HG02970 (cell line): Measurements from ENCODE around the gene TOP1.
A peak's percentile ranks its signal among the peaks of the same experiment; 100 is the strongest.

ENCODE experiments used
- ATAC-seq: cut with Tn5 transposase; IDR thresholded peaks from one replicate; pipeline ENCODE4 v1.9.1; 2021; ENCODE audit warnings: mild to moderate bottlenecking, moderate library complexity, moderate number of reproducible peaks; ENCODE audit not compliant: unreplicated experiment, low FRiP score

TOP1 gene

DNA sequence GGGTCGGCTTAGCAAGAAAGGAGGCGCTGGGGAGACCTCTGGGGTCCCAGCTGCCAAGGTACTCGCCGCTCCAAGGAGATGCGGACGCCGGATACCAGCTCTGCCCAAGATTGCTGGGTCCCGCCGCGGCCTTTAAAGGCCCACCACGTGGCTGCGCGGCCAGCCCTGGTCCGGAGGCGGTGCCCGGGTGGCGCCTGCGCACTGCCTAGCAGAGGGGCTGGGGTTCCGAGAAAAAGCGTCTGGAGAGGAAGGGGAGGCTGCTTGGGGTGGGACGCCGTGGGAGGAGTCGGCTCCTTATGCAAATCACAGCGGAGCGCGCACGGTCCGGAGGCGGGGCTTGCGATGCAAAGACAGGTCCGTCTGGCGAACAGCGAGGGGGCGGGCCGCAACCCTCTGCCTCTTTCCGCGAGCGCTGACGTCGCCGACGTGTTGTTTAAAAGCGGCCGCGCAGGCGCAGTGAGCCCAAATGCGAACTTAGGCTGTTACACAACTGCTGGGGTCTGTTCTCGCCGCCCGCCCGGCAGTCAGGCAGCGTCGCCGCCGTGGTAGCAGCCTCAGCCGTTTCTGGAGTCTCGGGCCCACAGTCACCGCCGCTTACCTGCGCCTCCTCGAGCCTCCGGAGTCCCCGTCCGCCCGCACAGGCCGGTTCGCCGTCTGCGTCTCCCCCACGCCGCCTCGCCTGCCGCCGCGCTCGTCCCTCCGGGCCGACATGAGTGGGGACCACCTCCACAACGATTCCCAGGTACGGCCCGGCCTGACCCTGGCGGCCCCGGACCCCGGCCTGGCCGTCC is at the start of gene TOP1:
Gene TOP1, plus strand, starts transcription at position 464 of the 791 bp plus-strand sequence. Its CDS starts 246 bp downstream, at position 710.
- peak; percentile 97 for ATAC-seq

DNA sequence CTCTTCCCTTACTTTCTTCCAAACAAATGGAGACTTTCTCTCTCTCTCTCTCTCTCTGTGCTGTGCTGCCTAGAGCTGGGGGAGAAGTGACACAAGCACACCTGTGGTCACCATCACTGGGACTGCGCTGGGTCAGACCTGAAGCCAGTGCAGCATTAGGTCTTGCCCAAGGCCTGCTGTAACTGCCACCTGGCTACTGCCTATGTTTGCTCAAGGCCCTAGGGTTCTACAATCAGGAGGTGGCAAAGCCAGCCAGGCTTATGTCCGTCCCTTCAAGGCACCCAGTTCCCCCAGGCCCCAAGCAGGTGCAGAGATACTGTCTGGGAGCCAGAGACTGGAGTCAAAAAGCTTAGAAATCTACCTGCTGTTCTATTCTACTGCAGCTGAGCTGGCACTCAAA is 49.4 kb upstream of the TOP1 start:
- no peak for ATAC-seq

DNA sequence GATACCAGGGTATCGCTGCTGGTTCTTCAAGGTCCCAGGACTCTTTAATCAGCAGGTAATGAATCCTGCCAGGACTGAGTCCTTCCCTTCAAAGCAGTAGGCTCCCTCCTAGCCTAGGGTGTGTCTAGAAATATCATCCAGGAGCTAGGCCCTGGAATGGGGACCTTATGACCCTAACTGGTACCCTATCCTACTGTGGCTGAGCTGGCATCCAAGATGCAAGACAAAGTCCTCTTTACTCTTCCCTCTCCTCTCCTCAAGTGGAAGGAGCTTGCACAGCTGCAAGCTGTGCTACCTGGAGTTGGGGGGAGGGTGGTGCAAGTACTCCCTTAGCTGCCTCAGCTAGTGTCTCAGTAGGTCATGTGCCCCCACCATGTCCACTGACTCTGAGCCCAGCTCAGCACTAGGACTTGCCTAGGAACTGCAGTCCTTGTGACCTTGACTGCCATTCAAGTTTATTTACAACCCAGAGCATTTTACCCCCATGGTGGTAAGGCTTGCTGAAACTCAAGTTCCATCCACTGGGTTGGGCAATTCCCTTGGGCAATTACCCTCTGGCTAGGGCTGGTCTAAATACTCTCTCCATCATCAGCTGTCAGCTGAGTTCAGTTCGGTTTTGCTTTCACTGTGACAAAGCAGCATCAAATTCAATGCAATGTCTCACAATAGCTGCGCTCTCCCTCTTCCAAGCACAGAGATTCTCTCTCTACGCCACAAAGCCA is 48.4 kb upstream of the TOP1 start:
- no peak for ATAC-seq

DNA sequence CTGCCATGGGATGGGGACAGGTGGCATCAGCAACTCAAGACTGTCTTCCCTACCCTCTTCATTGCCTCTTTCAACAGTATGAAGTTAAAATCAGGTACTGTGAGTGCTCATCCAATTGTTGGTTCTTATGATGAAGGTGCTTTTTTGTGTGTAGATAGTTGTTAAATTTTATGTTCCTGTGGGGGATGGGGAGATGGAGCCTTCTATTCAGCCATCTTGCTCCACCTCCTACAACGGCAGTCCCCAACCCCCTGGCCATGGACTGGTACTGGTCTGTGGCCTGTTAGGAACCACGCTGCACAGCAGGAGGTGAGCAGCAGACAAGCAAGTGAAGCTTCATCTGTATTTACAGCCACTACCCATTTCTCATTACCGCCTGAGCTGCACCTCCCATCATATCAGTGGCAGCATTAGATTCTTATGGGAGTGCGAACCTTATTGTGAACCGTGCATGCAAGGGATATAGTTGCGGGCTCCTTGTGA is 47.8 kb upstream of the TOP1 start:
- ATAC-seq: no peak

DNA sequence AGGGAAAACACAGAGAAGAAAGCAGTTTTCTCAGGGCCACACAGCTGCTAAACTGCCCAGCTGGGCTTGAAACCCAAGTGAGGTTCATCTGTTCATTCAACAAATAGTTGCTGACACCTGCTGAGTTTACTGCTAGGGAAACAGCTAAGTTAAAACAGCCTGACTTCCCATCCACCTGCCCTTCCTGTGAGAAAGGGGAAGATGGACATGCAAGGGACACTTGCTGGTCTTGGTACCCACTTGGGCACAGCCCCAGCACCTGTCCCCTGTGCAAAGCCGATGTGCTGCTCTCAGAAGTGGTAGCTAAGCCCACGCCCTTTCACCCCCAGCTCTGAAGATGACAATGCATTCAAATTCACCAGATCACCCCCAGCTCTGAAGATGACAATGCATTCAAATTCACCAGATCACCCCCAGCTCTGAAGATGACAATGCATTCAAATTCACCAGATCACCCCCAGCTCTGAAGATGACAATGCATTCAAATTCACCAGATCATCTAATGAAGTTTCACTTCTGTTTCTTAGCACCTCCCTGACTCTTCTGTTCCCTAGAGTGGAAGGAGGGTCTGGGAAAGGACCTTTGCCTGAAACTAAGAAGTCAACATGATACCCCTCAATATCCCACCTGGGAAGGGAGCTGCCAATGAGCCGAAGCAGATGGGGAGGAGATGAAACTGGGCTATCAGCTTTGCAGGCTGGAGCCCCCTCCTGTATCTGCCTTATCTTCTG is 46.0 kb upstream of the TOP1 start:
- ATAC-seq: no peak

DNA sequence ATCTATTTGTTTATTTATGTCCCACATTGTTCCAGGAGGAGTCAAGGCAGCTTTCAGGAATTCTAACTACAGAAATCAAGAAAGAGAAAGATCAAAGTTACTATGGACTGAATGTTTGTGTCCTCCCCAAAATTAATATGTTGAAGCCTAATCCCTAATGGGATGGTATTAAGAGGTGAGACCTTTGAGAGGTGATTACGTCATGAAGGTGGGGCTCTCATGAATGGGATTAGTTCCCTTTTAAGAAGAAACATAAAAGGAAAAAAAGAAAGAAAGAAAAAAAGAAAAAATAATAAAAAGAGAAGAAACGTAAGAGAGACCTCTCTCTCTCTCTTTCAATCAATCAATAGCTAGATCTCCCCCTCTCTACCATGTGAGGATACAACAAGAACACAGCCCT is 44.7 kb upstream of the TOP1 start:
- ATAC-seq: no peak

DNA sequence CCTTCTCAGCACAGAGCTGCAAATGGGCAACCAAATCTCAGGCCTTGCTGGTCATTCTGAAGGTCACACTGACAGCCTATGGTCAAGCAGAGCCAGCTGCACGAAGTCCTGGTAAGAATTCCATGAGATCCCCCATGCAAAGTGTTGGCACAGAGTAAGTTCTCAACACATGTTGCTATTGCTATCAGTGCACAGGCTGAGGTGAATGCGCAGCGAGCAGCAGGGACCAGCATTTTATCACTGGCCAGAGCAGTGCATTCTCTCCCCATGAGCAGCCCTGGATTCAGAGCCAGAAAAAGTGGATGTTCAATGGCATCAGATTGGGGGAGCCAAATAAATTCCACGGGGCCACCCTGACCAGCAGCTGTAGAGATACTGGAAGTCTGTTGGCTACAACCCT is 44.1 kb upstream of the TOP1 start:
- ATAC-seq: no peak

DNA sequence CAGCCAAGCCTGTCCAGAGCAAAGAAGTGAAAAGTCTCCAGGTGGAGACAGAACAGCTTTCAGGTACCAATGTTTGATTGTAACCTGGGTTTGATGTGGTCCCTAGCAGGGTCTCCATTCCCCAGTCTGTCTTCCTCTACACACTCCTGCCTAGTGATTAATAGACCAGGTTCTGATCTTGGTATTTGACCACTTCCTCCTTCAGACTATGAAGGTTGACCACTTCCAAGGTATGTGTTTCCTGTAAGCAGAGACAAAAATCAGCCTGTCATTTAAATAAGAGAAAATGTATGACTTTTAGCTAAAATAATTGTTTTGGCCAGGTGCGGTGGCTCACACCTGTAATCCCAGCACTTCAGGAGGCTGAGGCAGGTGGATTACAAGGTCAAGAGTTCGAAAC is 41.8 kb upstream of the TOP1 start:
- ATAC-seq: no peak

DNA sequence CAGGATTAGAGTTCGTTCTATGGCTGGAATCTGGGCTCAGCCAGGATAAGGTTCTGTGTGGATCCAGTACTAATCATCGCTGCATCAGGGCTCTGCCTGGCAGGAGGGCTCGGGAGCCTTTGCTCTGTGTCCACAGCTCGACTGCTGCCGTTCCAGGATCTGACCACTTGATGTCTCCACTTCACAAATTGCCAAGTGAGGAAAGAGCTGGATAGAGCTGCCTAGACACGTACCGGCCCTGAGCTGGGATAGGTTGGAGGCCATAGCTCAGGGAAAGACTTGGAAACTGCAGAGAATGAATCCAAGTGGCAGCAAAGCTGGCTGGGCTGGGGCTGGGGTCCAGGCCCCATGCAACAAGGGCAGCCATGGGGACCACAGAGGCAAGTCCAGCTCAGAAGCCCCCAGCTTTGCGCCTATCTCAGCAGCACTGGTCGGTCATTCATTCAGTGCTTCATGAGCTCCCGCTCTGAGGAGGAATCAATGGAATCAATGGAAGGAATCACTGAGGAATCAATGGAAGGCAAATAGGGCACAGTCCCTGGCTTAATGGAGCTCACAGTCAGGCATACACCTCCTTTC is 38.0 kb upstream of the TOP1 start:
- peak; percentile 51 for ATAC-seq

DNA sequence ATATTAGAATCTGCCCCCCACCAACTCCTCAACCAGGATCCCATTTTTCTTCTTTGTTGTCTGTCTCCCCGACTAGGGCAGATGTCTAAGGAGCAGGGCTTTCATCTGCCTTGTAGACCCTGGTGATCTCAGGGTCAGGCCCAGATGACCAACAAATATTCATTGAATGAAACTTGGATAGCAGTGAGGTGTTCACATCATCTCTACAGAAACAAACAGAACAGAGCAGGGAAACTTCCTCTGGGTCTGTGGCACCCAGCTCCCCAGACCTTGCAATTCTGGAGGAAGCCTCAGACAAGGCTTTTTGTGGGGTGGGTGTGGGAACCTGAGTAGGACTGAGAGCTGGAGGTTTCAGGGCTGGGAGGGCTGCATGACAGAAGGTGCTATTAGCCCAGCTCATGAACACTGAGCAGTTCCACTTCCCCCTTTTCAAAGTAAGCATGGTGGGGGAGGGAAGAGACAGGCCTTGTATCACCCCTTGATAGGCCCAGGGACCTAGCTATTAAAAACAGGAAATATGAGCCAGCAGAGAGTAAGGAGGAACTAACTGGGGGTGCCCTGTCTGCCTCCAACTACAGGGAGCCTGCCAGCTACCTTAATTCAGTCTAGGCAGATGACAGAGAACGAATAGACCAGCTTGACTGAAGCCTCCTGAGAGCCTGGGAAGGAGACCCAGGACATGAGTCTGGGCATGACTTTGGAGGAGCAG is 37.3 kb upstream of the TOP1 start:
- ATAC-seq: peak; percentile 87

DNA sequence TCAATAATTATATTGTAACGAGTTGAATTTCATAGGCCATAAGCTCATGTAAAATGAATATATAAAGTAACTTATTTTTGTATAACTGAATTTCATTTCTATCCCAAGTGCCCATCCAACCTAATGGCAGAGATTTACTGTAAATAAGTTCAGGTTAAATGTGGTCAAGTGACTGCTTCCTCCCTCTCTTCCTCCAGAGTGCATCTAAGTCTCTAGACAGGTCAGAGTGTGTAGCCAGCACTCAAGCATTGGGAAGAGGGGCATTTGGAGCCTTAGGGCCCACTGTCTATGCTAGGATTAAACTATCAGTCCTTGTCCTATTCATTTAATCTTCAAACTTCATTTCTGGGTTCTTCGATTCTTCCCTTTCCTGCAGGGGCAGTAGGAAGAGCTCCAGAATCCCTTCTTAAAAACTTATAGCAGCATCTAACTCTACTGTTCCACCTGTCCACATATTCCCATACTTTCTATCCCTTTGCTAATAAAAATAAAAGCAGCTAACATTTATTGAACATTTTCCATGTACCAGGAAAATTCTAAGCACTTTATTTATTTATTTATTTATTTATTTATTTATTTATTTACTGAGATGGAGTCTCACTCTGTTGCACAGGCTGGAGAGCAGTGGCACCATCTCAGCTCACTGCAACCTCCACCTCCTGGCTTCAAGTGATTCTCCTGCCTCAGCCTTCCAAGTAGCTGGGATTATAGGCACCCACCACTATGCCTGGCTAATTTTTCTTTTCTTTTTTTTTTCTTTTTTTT is 36.1 kb upstream of the TOP1 start:
- ATAC-seq: no peak

DNA sequence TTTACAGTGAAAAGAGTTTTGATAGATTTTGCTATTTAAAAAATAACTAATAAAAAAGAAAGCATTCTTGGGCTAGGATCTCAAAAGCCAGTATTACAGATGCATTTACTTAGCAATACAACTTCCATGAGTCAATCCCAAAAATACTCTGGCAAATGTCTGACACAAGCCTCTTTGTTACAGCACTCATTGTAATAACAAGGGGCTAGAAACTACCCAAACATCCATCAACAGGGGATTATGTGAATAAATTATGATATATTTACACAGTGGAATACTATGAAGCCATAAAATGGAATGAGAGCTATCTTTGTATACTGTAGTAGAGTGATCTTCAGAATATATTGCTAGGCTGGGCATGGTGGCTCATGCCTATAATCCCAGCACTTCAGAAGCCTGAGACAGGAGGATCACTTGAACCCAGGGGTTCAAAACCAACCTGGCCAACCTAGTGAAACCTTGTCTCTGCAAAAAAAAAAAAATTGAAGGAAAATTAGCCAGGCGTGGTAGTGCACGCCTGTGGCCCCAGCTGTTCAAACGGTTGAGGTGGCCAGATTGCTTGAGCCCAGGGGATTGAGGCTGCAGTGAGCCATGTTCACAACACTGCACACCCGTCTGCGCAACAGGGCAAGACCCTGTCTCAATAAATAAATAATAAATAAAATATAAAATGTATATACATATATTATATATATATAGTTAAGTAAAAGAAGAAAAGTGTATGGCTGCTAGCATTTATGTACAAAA is 34.7 kb upstream of the TOP1 start:
- ATAC-seq: no peak

DNA sequence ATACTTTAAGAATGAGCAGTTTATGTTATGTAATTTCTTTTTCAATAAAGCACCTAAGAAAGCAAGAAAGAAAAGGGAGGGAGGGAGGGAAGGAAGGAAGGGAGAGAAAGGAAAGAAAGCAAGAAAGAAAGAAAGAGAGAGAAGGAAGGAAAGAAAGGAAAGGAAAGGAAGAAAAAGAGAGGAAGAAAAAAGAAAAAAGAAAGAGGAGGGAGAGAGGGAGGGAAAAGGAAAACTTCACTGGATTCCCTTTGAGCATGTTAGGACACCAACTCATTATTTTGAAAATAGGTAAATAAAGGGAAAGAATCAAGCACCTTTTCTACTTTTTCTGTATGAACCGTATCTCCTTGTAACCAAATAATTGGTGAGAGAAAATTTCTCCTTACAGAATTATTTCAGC is 32.3 kb upstream of the TOP1 start:
- ATAC-seq: no peak

DNA sequence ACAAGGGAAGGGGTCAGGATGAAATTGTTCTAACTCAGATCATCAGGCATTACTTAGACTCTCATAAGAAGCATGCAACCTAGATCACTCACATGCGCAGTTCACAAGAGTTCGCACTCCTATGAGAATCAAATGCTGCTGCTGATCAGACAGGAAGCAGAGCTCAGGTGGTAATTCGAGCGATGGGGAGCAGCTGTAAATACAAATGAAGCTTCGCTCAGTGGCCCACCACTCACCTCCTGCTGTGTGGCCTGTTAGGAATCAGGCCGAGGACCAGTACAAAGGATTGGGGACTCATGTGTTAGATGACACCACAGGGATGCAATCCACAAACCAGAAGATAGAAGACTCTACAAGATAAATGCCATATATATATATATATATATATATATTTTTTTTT is 31.5 kb upstream of the TOP1 start:
- ATAC-seq: no peak

DNA sequence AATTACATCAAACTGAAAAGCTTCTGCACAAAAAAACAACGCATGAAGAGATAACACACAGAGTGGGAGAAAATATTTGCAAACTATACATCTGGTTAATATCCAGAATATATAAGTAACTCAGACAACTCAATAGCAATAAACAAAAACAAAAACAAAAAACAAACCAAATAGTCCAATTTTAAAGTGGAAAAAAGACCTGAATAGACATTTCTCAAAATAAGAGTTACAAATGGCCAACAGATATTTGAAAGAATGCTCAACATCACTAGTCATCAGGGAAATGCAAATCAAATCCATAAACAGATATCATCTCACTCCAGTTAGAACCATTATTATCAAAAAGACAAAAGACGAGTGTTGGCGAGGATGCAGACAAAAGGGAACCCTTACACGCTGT is 28.8 kb upstream of the TOP1 start:
- no peak for ATAC-seq

DNA sequence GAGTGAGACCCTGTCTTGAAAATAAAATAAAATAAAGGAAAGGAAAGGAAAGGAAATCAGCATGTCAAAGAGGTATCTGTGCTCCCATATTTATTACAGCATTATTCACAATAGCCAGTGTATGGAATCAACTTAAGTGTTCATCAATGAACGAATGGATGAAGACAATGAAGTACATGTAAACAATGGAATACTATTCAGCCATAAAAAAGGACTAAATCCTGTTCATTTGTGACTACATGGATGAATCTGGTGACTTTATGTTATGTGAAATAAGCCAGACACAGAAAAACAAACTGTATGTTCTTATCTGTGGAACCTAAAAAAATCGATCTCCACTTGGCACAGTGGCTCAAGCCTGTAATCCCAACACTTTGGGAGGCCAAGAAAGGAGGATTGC is 28.0 kb upstream of the TOP1 start:
- no peak for ATAC-seq

DNA sequence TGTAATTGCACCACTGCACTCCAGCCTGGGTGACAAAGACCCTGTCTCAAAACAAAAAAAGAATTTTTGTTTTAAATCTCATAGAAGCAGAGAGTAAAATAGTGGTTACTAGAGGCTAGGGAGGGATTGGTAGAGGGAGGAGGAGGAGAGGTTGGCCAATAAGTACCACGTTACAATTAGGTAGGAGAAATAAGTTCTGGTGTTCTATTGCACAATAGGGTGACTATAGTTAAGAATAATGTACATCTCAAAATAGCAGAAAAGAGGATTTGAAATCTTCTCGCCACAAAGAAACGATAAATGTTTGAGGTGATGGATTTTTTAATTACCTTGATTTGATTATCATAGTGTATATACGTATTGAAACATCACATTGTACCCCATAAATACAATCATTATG is 27.1 kb upstream of the TOP1 start:
- ATAC-seq: no peak

DNA sequence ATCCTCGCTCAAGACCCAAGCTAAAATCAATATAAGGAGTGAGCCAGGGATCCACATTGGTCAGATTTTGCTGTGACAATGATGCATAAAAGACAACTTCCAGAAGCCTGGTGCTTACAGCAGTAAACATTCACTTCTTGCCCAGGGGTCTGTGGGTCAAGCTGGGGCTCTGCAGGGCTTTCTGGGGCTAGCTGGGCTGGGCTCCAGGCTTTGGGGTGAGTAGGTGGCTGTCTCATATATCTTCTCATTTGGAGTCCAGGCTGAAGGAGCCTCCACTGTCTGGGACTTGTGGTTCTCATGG is 25.8 kb upstream of the TOP1 start:
- ATAC-seq: no peak
